NOMO-1 treated with DMSO at 0.1 percent for 48 hours (cell line): Measurements from ENCODE around the gene TMEM63A.
"Not testable (repeated sequence)": the region's sequence is repeated elsewhere in the genome, so short reads cannot be mapped to it uniquely, and the experiment has no call there.

Experiments used
- DNase-seq: peaks from one replicate; lab custom pipeline; 2025; ENCODE audit not compliant: unreplicated experiment; lab: John Stamatoyannopoulos, UW

The TMEM63A gene

DNA sequence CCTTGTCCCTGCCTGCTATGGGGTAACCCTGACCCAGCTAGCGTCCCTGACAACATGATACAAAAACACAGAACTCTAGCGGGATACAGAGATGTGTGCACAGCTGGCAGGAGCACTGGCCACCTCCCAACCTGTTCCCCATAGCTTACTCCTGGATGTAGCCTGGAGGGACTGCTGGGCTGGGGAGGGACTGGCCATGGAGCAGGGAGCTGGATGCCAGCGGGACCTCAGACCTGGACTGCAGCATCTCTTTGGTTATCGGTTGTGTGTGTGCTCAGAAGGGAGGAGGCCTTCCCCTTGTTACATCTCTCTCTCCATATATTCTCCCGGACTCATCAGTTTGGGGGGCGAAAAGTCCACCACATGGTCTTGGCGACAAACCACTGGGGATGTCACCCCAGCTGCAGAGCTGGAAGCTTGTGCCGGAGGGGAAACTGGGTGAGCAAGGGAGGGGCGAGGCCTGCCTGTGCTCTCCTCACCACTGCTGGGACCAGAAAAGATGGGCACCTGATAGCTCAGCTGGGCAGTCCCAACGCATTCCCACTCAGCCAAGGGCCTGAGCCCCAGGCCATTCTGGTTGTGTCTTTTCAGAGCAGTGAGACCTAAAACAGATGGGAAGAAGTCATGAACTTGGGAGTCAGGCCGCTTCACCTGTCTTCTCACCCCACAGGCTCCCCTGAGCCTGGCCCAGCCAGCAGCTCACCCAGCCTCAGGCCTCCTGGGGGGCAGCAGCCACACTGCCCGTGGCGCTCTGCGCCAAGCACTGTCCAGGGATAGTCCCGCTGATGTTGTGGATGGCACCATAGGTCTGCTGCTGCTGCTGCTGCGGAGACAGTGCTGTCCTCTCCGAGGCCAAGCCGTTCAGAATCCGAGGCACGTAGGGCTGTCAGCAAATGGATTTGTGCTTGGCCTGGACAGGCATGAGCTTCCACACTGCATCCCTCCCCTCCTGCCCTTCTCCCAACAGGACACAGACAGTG lies 35.6 kb downstream of the TMEM63A start:
- no peak for DNase-seq

DNA sequence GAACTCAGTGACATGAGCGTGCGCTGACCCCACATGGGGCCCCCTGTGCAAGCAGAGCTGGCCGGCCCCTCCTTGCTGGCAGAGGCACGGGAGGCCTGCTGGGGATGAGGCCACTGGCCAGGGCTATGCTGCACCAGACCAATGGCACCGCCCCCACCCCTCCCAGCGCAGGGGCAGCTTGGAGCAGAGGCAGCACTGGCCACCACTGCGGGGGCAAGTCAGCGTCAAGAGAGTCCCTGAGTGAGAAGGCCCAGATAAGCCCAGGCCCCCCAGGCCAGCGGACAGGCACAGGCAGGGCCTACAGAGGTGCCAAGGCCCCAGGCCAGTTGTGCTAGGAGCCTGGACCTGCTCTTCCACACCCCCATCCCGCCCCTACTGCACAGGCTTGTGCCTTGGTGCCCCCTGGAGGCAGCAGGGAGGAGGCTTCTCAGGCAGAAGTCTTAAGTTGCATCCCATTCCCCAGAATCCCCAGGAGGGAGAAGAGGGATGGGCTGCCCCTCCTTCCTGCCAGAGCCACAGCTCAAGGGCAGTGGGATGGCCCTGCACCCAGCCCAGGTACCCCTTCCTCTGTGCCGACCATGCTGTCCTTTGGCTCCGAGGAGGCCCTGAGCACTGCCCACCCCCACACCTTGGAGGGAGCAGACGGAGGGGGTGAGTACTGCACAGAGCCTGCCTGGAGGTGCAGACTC lies 36.5 kb downstream of the TMEM63A start:
- DNase-seq, result peak; percentile 2

DNA sequence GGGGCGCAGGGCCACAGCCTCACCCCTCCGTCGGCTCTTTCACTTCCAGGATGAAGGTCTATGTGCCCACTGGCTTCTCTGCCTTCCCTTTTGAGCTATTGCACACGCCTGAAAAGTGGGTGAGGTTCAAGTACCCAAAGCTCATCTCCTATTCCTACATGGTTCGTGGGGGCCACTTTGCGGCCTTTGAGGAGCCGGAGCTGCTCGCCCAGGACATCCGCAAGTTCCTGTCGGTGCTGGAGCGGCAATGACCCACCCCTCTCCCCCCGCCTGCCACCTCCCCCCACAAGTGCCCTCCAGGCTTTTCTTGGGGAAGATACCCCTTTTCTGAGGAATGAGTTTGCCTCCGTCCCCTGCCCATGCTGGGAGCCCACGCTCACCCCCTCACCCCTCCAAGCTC lies 37.1 kb downstream of the TMEM63A start:
- DNase-seq, result no peak

DNA sequence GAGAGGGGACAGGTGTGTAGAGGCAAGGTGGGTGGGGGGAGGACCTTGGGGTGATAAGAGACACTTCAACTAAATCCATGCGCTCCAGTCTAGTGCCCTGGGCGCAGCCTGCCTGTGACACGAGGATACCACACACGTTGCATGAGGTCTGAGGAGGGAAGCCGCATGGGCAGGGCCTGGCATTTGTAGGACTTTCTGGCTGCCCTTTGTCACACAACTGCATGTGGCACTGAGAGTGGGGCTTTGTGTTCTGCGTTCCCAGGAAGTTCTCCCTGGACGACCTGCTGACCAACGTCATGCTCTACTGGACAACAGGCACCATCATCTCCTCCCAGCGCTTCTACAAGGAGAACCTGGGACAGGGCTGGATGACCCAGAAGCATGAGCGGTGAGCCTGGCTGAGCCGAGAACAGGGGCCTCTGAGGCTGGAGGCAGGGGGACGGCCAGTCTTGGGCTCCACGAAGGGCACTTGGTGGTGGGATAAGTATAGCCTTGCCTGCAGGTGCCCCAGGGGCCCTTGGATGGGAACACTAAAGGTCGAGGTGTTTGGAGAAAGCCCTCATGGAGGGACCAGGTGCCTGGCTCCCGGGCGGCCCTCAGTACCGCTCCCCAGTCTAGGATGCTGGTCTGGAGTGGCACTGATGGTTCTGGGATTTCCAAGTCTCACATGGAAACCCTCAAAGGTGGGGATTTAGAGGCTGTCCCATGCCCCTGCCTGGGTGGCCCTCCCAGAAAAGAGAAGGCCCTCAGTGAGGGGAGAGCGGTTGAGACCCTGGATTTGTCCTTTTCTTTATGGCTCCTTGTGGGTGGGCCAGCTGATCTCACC lies 37.7 kb downstream of the TMEM63A start:
- DNase-seq, result no peak

DNA sequence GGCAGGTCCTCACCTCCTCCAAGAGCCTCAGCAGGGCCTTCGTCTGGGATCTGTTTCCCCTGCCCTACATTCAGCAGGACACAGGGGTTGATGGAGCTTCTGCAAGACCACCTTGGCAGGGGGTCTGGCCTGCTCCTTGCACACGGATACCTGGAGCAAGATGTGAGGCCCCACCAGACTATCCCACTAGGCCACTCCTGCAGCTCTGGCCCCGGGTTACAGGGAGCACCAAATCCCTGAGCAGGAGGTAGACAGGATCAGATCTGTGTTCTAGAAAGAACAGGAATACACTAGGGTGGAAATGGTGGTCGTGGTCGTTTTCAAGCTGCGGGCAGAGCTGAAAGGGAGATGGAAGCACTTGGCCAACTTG lies 38.8 kb downstream of the TMEM63A start:
- DNase-seq, result no peak

DNA sequence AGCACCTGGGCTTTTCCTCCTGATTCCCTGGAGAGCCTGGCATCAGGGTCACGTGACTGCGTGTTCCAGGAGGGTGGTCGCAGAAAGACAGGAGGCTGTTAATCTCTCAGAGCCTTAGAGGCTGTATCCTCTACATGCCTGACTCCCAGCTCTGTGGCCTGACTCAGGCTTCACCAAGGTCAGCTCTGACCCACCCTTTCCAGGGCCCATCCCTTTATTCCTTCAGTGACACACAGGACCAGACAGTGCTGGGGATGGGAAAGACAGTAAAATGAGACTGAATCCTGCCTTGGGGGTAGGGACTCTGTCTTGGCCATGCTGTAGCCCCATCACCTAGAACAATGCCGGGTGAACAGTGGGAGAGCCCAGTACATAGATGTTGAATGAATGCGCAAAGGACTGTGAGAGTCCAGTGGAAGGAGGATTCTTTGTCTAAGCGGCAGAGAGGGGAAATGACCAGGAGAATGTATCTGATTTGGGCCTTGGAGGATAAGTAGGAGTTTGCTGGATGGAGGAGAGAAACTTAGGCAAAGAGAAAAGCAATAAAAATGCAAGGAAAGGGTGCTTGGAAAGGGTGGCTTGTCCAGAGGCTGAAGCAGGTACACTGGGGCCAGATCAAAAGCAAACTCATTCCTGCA lies 39.3 kb downstream of the TMEM63A start:
- DNase-seq, result no peak

- no peak for DNase-seq
These were observed 40.1 kb downstream of the TMEM63A start for GRCh38 chr1:225842074-225842473.

GRCh38 chr1:225840713-225841112 lies 41.5 kb downstream of the TMEM63A start:
- no peak for DNase-seq

GRCh38 chr1:225840223-225840610 lies 42.0 kb downstream of the TMEM63A start:
- DNase-seq, result no peak

GRCh38 chr1:225838793-225839192 lies 43.4 kb downstream of the TMEM63A start:
- DNase-seq, result no peak

GRCh38 chr1:225836296-225836695 lies 45.9 kb downstream of the TMEM63A start:
- DNase-seq, result not testable (repeated sequence)

DNA sequence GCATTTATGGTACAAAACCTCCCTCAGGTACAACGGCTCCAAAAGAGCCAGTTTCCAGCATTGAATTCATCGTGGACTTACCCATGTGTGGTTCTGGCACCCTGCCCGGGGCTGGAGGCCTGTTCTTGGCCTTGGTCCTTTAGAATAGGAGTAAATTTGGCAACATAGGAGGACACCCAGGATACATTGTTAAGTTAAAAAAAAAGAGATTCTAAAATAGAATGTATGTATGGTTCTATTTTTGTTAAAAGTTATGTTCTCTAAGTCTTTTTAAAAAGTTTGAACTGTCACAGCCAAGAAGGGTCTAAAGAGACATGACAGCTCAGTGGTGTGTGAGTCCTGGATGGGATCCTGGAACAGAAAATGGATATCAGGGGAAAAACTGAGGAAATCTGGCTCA lies 46.3 kb downstream of the TMEM63A start:
- no peak for DNase-seq

DNA sequence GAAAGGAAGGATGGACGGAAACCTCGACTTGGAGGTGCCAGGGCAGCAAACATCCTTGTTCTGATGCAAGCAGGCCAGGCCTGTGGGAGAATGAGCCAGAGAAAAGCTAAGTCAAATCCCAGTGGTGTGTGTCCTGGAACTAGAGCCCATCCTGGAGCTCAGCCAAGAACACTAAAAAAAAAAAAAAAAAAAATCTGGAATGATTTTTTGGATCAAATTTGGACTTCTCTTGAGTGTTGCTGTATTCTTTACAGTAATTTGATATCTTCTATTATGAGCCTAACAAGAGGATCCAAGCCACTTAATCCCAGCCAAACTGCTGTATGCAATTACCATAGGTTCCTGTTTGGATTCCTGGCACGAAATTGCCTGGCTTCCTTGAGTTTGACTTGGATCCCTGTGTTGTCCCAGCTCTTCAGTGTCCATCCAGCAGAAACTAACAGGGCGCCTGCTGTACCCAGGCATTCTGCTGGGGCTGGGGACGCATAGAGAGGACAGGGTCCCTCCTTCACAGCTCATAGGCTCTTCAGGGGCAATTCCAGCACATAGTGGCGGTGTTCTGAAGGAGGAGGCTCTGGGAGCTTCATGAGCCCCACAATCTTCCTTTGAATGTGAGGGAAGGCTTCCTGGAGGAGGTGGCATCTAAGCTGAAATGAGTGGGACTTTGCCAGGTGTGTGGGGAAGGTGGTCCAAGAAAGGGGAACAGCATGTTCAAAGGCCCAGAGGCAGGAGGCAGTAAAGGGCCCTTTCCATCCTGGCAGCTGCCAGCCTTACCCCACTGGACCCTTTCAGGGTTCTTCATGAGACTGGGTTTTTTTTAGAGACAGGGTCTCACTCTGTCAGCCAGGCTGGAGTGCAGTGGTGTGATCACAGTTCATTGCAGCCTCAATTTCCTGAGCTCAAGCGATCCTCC lies 47.5 kb downstream of the TMEM63A start:
- no peak for DNase-seq

- DNase-seq, result no peak
These were observed 51.3 kb downstream of the TMEM63A start for GRCh38 chr1:225830841-225831240.

DNA sequence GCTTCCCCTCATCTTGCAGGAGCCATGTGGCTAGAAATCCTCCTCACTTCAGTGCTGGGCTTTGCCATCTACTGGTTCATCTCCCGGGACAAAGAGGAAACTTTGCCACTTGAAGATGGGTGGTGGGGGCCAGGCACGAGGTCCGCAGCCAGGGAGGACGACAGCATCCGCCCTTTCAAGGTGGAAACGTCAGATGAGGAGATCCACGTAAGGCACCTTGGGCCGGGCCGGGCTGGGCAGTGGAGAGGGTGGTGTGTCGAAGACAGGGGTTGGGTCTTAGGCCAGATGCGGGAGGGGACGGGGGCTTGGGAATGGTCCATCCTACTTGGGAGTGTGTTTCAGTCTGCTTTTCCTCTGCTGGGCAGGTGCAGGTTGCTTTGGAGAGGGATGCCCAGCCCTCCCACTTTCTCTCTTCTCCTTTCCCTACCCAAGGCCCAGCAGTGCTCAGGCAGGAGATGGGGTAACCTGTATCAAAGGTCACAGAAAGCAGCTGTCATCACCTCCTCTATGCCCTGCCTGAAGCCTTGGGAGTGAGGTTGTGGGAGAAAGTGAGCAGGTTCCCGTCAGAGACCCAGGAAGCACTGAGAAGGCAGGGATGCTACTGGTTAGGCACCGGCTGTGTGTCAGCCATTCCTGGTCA lies 53.4 kb downstream of the TMEM63A start:
- no peak for DNase-seq

- DNase-seq, result no peak
These were observed 55.1 kb downstream of the TMEM63A start for GRCh38 chr1:225827076-225827475.

DNA sequence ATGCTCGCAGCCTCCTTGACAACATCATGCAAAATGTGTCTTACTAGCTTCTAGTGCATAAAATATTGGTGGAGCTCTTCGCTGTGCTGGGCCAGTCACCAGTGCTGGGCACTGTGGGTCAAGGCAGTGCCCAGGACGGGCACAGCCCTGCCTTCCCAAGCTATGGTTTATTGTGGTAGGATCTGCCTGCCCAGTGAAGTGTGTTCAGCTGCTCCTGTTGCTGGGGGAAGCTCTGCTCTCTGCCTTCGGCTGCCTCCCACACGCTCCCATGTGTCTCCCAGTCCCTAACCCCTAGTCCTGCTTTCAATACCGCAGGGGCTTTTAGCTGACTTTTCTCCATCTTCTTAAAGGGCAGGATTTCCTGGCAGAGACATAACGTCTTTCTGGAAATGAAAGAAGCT lies 56.6 kb downstream of the TMEM63A start:
- DNase-seq, result no peak

- no peak for DNase-seq
These were observed 57.1 kb downstream of the TMEM63A start for GRCh38 chr1:225825078-225825477.

GRCh38 chr1:225824533-225824941 lies 57.6 kb downstream of the TMEM63A start:
- no peak for DNase-seq
